Tibial artery (tissue), 4 donors: ENCODE results near the gene TMEM229A.
"Not testable (repeated sequence)": the region's sequence is repeated elsewhere in the genome, so short reads cannot be mapped to it uniquely, and the experiment has no call there.

Experiments used
- DNase-seq, 2 donors: peaks; one replicate each; pipeline ENCODE4 v3.0.0-alpha.2; 2019
- H3K27ac ChIP-seq, 2 donors: fragments of 200-600 bp; sonication (generic) in 1 of 2; 1 replicate in 1 of 2; 2 replicates in 1 of 2; pipeline ENCODE4 v1.5.1; 2018 to 2019; ENCODE audit warnings: mild to moderate bottlenecking in 1 of 2
- H3K27me3 ChIP-seq, 2 donors: fragments of 200-600 bp; sonication (generic) in 1 of 2; one replicate each; pipeline versions ENCODE4 v1.5.1 to v1.6.0; 2016 to 2019
- H3K36me3 ChIP-seq, 3 donors: fragments of 200-600 bp; sonication (generic) in 2 of 3; one replicate each; pipeline ENCODE4 v1.5.1; 2016 to 2019; ENCODE audit warnings: mild to moderate bottlenecking in 2 of 3
- H3K4me1 ChIP-seq, 4 donors: fragments of 200-600 bp; sonication (generic) in 2 of 4; 1 replicate in 3 of 4; 2 replicates in 1 of 4; pipeline ENCODE4 v1.5.1; 2016 to 2019
- H3K4me3 ChIP-seq, 2 donors: fragments of 200-600 bp; sonication (generic) in 1 of 2; 1 replicate in 1 of 2; 2 replicates in 1 of 2; pipeline ENCODE4 v1.5.1; 2018 to 2019; ENCODE audit warnings: mild to moderate bottlenecking in 2 of 2
- H3K9me3 ChIP-seq, 3 donors: fragments of 200-600 bp; sonication (generic) in 1 of 3; one replicate each; pipeline ENCODE4 v1.5.1; 2016 to 2019
- CTCF ChIP-seq, 2 experiments: fragments of 200-600 bp in 1 of 2; fragments of 450-650 bp in 1 of 2; IDR thresholded peaks; one replicate each; pipeline ENCODE4 v1.5.1; 2017 to 2019; ENCODE audit warnings: antibody characterized with exemption in 2 of 2, mild to moderate bottlenecking in 1 of 2, moderate library complexity in 1 of 2
- intact Hi-C: fragments of 100-400 bp; cut with DNase I; formaldehyde crosslinking; loops from one replicate; pipeline ENCODE4 v1.15.0; 2023; ENCODE audit warnings: low total_unique reads

The TMEM229A gene

GRCh38 chr7:124032369-124033094, at the start of gene TMEM229A:
TMEM229A (minus strand) TSS chr7:124033067; CDS start chr7:124033003, 64 bp downstream.
- no peak for DNase-seq
- intact Hi-C loops = no loop called here
- Histone ChIP-seq H3K27ac (no peak within 1 kb of the TSS), H3K27me3 (peaks cover 0 to 55% of the 10 kb centered on the region in 2 donors), H3K9me3 (no peaks in the 10 kb centered on the region), H3K4me3 (peak within 1 kb of the TSS; percentile 38 to 53), H3K4me1 (peaks cover 0 to 24% (median 17%) of the 10 kb centered on the region in 4 donors), H3K36me3 (no peaks in the 10 kb centered on the region)
- TF ChIP-seq CTCF (IDR thresholded peaks at IDR 0.05) = no peak

- H3K27ac ChIP-seq, DNase-seq, H3K9me3 ChIP-seq, H3K36me3 ChIP-seq, H3K27me3 ChIP-seq, H3K4me1 ChIP-seq, H3K4me3 ChIP-seq, intact Hi-C loops: not testable (repeated sequence)
Measured at GRCh38 chr7:124082234-124082633, 49.4 kb upstream of the TMEM229A start.

DNA sequence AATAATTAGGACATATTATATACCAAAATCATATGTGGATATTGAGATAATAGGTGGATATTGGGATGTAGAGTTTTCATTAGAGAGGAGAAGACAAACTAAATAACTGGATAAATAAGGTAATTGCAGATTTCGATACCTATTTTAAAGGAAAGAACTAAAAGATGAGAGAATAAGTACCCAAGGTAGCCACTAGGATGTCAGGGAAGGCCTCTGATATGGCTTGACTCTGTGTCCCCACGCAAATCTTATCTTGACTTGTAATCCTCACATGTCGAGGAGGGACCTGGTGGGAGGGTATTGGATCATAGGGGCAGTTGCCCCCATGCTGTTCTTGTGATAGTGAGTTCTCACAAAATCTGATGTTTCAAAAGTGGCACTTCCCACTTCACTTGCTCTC, 44.7 kb upstream of the TMEM229A start:
- no peaks in the 10 kb centered on the region for H3K36me3 ChIP-seq
- no peak overlapping the region for H3K27ac ChIP-seq
- intact Hi-C loops = no loop called here
- no peaks in the 10 kb centered on the region for H3K9me3 ChIP-seq
- no peaks in the 10 kb centered on the region for H3K4me1 ChIP-seq
- TF ChIP-seq CTCF (IDR thresholded peaks at IDR 0.05) = no peak
- H3K27me3 ChIP-seq = no peaks in the 10 kb centered on the region
- no peak for DNase-seq
- H3K4me3 ChIP-seq = no peak overlapping the region

DNA sequence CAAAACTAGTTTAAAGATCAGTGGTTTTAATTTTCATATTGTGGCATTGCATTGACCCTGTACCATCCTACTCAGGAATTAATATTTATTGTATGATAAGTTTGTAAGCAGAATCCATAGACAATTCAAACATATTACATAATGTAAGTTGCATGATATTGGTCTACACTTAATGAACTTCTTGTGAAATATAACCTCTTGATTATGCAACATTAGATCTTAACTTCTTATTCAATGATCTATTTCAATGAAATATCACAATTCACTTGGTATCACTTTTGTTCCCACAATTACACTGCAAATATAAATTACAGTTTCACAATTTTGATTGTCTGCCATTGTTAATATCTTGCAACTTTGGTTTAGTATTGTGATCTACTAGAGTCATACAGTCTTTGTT, 44.0 kb upstream of the TMEM229A start:
- no peak for DNase-seq
- H3K27me3 ChIP-seq = no peaks in the 10 kb centered on the region
- no peaks in the 10 kb centered on the region for H3K36me3 ChIP-seq
- H3K9me3 ChIP-seq = no peaks in the 10 kb centered on the region
- no peak for TF ChIP-seq CTCF (IDR thresholded peaks at IDR 0.05)
- intact Hi-C loops = no loop called here
- H3K27ac ChIP-seq = no peak overlapping the region
- H3K4me3 ChIP-seq = no peak overlapping the region
- no peaks in the 10 kb centered on the region for H3K4me1 ChIP-seq

DNA sequence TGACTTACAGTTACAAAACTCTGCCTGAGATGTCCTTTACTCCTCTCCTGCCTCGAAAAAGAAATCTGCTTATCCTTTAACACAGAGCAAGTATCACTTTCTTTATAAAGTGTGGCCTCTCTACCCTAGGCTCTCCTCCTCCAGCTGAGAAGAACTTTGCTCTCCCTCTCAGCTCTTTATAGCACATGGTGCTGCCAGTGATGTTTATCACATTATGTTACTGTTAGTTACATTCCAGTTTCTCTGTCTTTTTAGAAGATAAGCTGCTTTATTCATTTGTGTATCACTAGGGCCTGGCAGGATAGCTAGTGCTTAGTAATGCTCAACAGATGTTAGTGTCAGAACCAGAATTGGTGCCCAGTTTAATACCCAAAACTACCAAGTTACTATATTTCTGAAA, 41.1 kb upstream of the TMEM229A start:
- intact Hi-C loops = no loop called here
- no peak for TF ChIP-seq CTCF (IDR thresholded peaks at IDR 0.05)
- Histone ChIP-seq H3K4me3 (no peak overlapping the region), H3K27ac (no peak overlapping the region), H3K4me1 (no peaks in the 10 kb centered on the region), H3K27me3 (no peaks in the 10 kb centered on the region), H3K36me3 (no peaks in the 10 kb centered on the region), H3K9me3 (no peaks in the 10 kb centered on the region)
- DNase-seq = no peak

GRCh38 chr7:124073310-124073645, 40.4 kb upstream of the TMEM229A start:
- intact Hi-C loops = no loop called here
- H3K27ac ChIP-seq = no peak overlapping the region

More at GRCh38 chr7:124073310-124073645, 40.4 kb upstream of the TMEM229A start:
- no peak overlapping the region for H3K4me3 ChIP-seq
- DNase-seq = no peak
- TF ChIP-seq CTCF (IDR thresholded peaks at IDR 0.05) = no peak
- H3K4me1 ChIP-seq = no peaks in the 10 kb centered on the region
- H3K9me3 ChIP-seq = no peaks in the 10 kb centered on the region
- no peaks in the 10 kb centered on the region for H3K36me3 ChIP-seq
- H3K27me3 ChIP-seq = no peaks in the 10 kb centered on the region
